K562 (cell line): ENCODE measurements around the gene MICU1. TPM values are rescaled to one million over a fixed set of nuclear protein-coding genes. Genes with fewer than 3 reads are reported as not detected.

Experiments
- ARID2 ChIP-seq: fragments of 450-650 bp; IDR thresholded peaks from 2 replicates; pipeline ENCODE4 v1.6.1; 2017; ENCODE audit warnings: antibody characterized with exemption, mild to moderate bottlenecking
- ATF4 ChIP-seq: fragments of 450-650 bp; formaldehyde crosslinking; IDR thresholded peaks from 2 replicates; pipeline ENCODE4 v1.4.0; 2022; ENCODE audit warnings: mild to moderate bottlenecking, moderate library complexity
- CBFA2T2 ChIP-seq: fragments of 450-650 bp; conservative IDR thresholded peaks from 2 replicates; pipeline ENCODE4 v1.6.1; 2017; ENCODE audit warnings: mild to moderate bottlenecking
- COPS2 ChIP-seq: fragments of 450-650 bp; conservative IDR thresholded peaks from 2 replicates; pipeline ENCODE4 v1.6.1; 2016; ENCODE audit warnings: mild to moderate bottlenecking, moderate library complexity
- ETS1 ChIP-seq: conservative IDR thresholded peaks from 2 replicates; pipeline ENCODE4 v1.6.1; 2011; ENCODE audit warnings: low read depth, mild to moderate bottlenecking, low read length; ENCODE audit not compliant: control insufficient read depth
- FIP1L1 ChIP-seq: fragments of 200-400 bp; formaldehyde crosslinking; IDR thresholded peaks from 2 replicates; pipeline ENCODE4 v1.6.1; 2018; ENCODE audit warnings: mild to moderate bottlenecking, low read depth, low read length; ENCODE audit not compliant: poor library complexity, severe bottlenecking
- FOXK2 ChIP-seq, 2 experiments: fragments of 450-650 bp; IDR thresholded peaks in 1 of 2; conservative IDR thresholded peaks in 1 of 2; 2 replicates each; pipeline ENCODE4 v1.6.1; 2016; ENCODE audit warnings: low read depth in 2 of 2, mild to moderate bottlenecking in 1 of 2
- GTF2E2 ChIP-seq: fragments of 200-800 bp; sonication (Bioruptor generic); IDR thresholded peaks from 2 replicates; pipeline ENCODE4 v1.6.1; 2016; ENCODE audit warnings: missing genetic modification characterization, missing compliant biosample characterization
- MEIS2 ChIP-seq: fragments of 450-650 bp; IDR thresholded peaks from 2 replicates; pipeline ENCODE4 v1.6.1; 2014; ENCODE audit warnings: mild to moderate bottlenecking; ENCODE audit not compliant: partially characterized antibody
- POLR2H ChIP-seq: IDR thresholded peaks from 2 replicates; pipeline ENCODE4 v1.6.1; 2016; ENCODE audit warnings: missing genetic modification characterization, low read depth, mild to moderate bottlenecking, control low read depth, missing compliant biosample characterization, moderate library complexity
- POLR3G ChIP-seq: IDR thresholded peaks from 2 replicates; pipeline ENCODE4 v1.6.1; 2011; ENCODE audit not compliant: insufficient read length, insufficient replicate concordance; ENCODE audit errors: extremely low read depth
- RFX1 ChIP-seq: fragments of 450-650 bp; IDR thresholded peaks from 2 replicates; pipeline ENCODE4 v1.6.1; 2016; ENCODE audit warnings: mild to moderate bottlenecking, moderate library complexity
- RNF219 ChIP-seq: fragments of 250-450 bp; sonication (Bioruptor Pico); IDR thresholded peaks from 2 replicates; pipeline ENCODE4 v1.5.0; 2022; ENCODE audit warnings: mild to moderate bottlenecking
- SOX6 ChIP-seq: fragments of 450-650 bp; IDR thresholded peaks from 2 replicates; pipeline ENCODE4 v1.6.1; 2014; ENCODE audit warnings: mild to moderate bottlenecking
- STAG1 ChIP-seq: sonication (generic); formaldehyde crosslinking; IDR thresholded peaks from 2 replicates; pipeline ENCODE4 v1.5.0; 2020; ENCODE audit warnings: missing genetic modification reagents, borderline replicate concordance
- TCF7 ChIP-seq: sonication (generic); IDR thresholded peaks from 2 replicates; pipeline ENCODE4 v1.6.1; 2016; ENCODE audit warnings: antibody characterized with exemption, borderline replicate concordance
- TRIM24 ChIP-seq, 2 experiments: fragments of 450-650 bp; IDR thresholded peaks; 2 replicates each; pipeline ENCODE4 v1.6.1; 2016
- ZBTB9 ChIP-seq: fragments of 450-650 bp; formaldehyde crosslinking; IDR thresholded peaks from 2 replicates; pipeline ENCODE4 v1.4.0; 2020; ENCODE audit warnings: mild to moderate bottlenecking, moderate library complexity
- ZEB2 ChIP-seq: fragments of 450-650 bp; IDR thresholded peaks from 2 replicates; pipeline ENCODE4 v1.6.1; 2016
- ZKSCAN3 ChIP-seq: fragments of 250-450 bp; sonication (Bioruptor Pico); IDR thresholded peaks from 2 replicates; pipeline ENCODE4 v1.4.0; 2020
- ZNF12 ChIP-seq: sonication (generic); formaldehyde crosslinking; IDR thresholded peaks from 2 replicates; pipeline ENCODE4 v1.4.0; 2020; ENCODE audit warnings: mild to moderate bottlenecking, missing genetic modification reagents
- ZNF23 ChIP-seq: fragments of 250-450 bp; sonication (Bioruptor Pico); IDR thresholded peaks from 2 replicates; pipeline ENCODE4 v1.4.0; 2020; ENCODE audit warnings: mild to moderate bottlenecking
- ZNF282 ChIP-seq: sonication (generic); formaldehyde crosslinking; IDR thresholded peaks from 2 replicates; pipeline ENCODE4 v1.8.1; 2023; ENCODE audit warnings: missing genetic modification reagents
- ZNF445 ChIP-seq: fragments of 250-450 bp; sonication (Bioruptor Pico); IDR thresholded peaks from 2 replicates; pipeline ENCODE4 v1.4.0; 2020; ENCODE audit warnings: low read depth, mild to moderate bottlenecking, moderate library complexity
- ZNF57 ChIP-seq: fragments of 450-650 bp; formaldehyde crosslinking; IDR thresholded peaks from 2 replicates; pipeline ENCODE4 v1.4.0; 2020; ENCODE audit warnings: mild to moderate bottlenecking, moderate library complexity
- ZNF584 ChIP-seq: fragments of 200-800 bp; sonication (Bioruptor generic); IDR thresholded peaks from 2 replicates; pipeline ENCODE4 v1.6.1; 2016; ENCODE audit warnings: low read depth, mild to moderate bottlenecking, missing genetic modification characterization, missing compliant biosample characterization
- polyA plus RNA-seq, 8 experiments: library from polyadenylated mRNA; depleted of rRNA in 4 of 8; stranded (reverse) in 5 of 8; unstranded in 3 of 8; fragments of >200 nt; fragmentation: Nextera tagmentation in 2 of 8; fragmentation: Illumina TruSeq in 1 of 8; extraction: Ambion mirVana in 2 of 8; extraction: Trizol in 1 of 8; gene quantifications; 2 replicates each; pipeline versions ENCODE4 v1.2.1 to v1.2.3, GENCODE V29; 2011 to 2014; ENCODE audit warnings: inconsistent platforms in 1 of 8, missing spikeins in 1 of 8
- total RNA-seq, 7 experiments: library from RNA; depleted of rRNA in 6 of 7; stranded (reverse); fragments of >200 nt in 6 of 7; fragmentation: Illumina TruSeq in 2 of 7; extraction: Trizol in 2 of 7; gene quantifications; 2 replicates each; pipeline versions ENCODE4 v1.2.1 to v1.2.3, GENCODE V29; 2011 to 2021; ENCODE audit warnings: low replicate concordance in 1 of 7
- TF ChIP-seq, protein P1 (sequence below): IDR thresholded peaks from 2 replicates; pipeline ENCODE4 v1.6.1; 2011; ENCODE audit not compliant: insufficient read length; ENCODE audit errors: extremely low read depth

Gene MICU1
- total and polyA plus RNA-seq, 9 of the 15 experiments (the other 6 are each of a cell fraction or from before 2014, with no cell fraction given): 29.3 to 76.8 (median 48.4) TPM

- TF ChIP-seq ZBTB9 (CRISPR knock-in tag) (no peak), SOX6 (no peak), ZKSCAN3 (CRISPR knock-in tag) (no peak), POLR2H (peak; percentile 25), ARID2 (no peak), GTF2E2 (peak; percentile 91), ZNF12 (CRISPR knock-in tag) (no peak), STAG1 (no peak), FIP1L1 (no peak), MEIS2 (no peak), ZNF584 (no peak), ATF4 (no peak), TRIM24 (IDR thresholded peaks at IDR 0.05) (no peak), ZNF282 (CRISPR knock-in tag) (no peak), POLR3G (no peak), TCF7 (no peak), ETS1 (no peak), RFX1 (no peak), ZNF57 (CRISPR knock-in tag) (no peak), COPS2 (no peak), RNF219 (CRISPR knock-in tag) (no peak), FOXK2 (conservative IDR thresholded peaks at IDR 0.05 in 1 of 2, IDR thresholded peaks at IDR 0.05 in 1 of 2; ENCODE audit: low read depth in 2 of 2) (no peak), ZEB2 (no peak), ZNF23 (CRISPR knock-in tag) (no peak), CBFA2T2 (no peak), ZNF445 (CRISPR knock-in tag) (no peak)
- TF ChIP-seq, protein P1, sequence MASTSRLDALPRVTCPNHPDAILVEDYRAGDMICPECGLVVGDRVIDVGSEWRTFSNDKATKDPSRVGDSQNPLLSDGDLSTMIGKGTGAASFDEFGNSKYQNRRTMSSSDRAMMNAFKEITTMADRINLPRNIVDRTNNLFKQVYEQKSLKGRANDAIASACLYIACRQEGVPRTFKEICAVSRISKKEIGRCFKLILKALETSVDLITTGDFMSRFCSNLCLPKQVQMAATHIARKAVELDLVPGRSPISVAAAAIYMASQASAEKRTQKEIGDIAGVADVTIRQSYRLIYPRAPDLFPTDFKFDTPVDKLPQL: peak; percentile 49
Measured at GRCh38 chr10:72626444-72626754, 520 bp upstream of the MICU1 start (continued).
